GM10266 (cell line): ENCODE data around the gene PHLPP1.
A peak's percentile ranks its signal among the peaks of the same experiment; 100 is the strongest.

Experiments used
- DNase-seq: peaks from one replicate; pipeline ENCODE4 v3.0.0; 2012; ENCODE audit errors: extremely low spot score
- CTCF ChIP-seq: IDR thresholded peaks from 2 replicates; pipeline ENCODE4 v1.5.1; 2012; ENCODE audit warnings: mild to moderate bottlenecking, low read depth; ENCODE audit not compliant: control insufficient read depth, insufficient read depth; ENCODE audit errors: missing control alignments

Gene PHLPP1

GRCh38 chr18:62954366-62954765 lies 239.0 kb downstream of the PHLPP1 start:
- no peak for DNase-seq
- no peak for TF ChIP-seq CTCF

- TF ChIP-seq CTCF, result peak; percentile 48
- DNase-seq, result no peak
Measured at GRCh38 chr18:62957885-62958472, 242.6 kb downstream of the PHLPP1 start.

- no peak for TF ChIP-seq CTCF
- no peak for DNase-seq
Measured at GRCh38 chr18:62959481-62959880, 244.1 kb downstream of the PHLPP1 start.

GRCh38 chr18:62963507-62963906 lies 248.2 kb downstream of the PHLPP1 start:
- no peak for DNase-seq

GRCh38 chr18:62964432-62964831 lies 249.1 kb downstream of the PHLPP1 start:
- TF ChIP-seq CTCF, result no peak
- DNase-seq, result no peak

More at GRCh38 chr18:62963507-62963906, 248.2 kb downstream of the PHLPP1 start:
- no peak for TF ChIP-seq CTCF

GRCh38 chr18:62967089-62967488 lies 251.7 kb downstream of the PHLPP1 start:
- no peak for DNase-seq
- TF ChIP-seq CTCF, result no peak

- DNase-seq, result no peak
- no peak for TF ChIP-seq CTCF
Measured at GRCh38 chr18:62973689-62974088, 258.3 kb downstream of the PHLPP1 start.
